H9 (cell line): Measurements from ENCODE around the gene ZNF77. TPM values are rescaled to one million over a fixed set of nuclear protein-coding genes. Genes with fewer than 3 reads are reported as not detected.
A peak's percentile ranks its signal among the peaks of the same experiment; 100 is the strongest.

Source experiments
- DNase-seq: peaks from one replicate; pipeline ENCODE4 v3.0.0-alpha.2; 2017
- H2AFZ ChIP-seq: one replicate; pipeline ENCODE4 v1.6.1; 2013; ENCODE audit warnings: mild to moderate bottlenecking, low read length, control low read depth, moderate library complexity
- H2AK5ac ChIP-seq: 2 replicates; pipeline ENCODE4 v1.6.1; 2013; ENCODE audit warnings: low read length, control low read depth, mixed read lengths; ENCODE audit not compliant: insufficient read length
- H2BK120ac ChIP-seq: one replicate; pipeline ENCODE4 v1.6.1; 2013; ENCODE audit warnings: low read depth, mild to moderate bottlenecking, low read length, control low read depth, inconsistent platforms; ENCODE audit not compliant: poor library complexity, severe bottlenecking
- H2BK12ac ChIP-seq: 2 replicates; pipeline ENCODE4 v1.6.1; 2013; ENCODE audit warnings: low read length, control low read depth, mixed read lengths, low read depth; ENCODE audit not compliant: insufficient read length
- H2BK15ac ChIP-seq: 2 replicates; pipeline ENCODE4 v1.6.1; 2013; ENCODE audit warnings: low read depth, low read length, control low read depth
- H2BK20ac ChIP-seq: one replicate; pipeline ENCODE4 v1.6.1; 2013; ENCODE audit warnings: low read depth, mild to moderate bottlenecking, low read length, control low read depth, inconsistent platforms; ENCODE audit not compliant: poor library complexity, severe bottlenecking
- H2BK5ac ChIP-seq: 2 replicates; pipeline ENCODE4 v1.6.1; 2013; ENCODE audit warnings: low read length, control low read depth, mixed read lengths; ENCODE audit not compliant: insufficient read length
- H3K14ac ChIP-seq: 2 replicates; pipeline ENCODE4 v1.6.1; 2013; ENCODE audit warnings: low read length, control low read depth; ENCODE audit not compliant: insufficient read depth
- H3K18ac ChIP-seq: 2 replicates; pipeline ENCODE4 v1.6.1; 2013; ENCODE audit warnings: low read depth, mild to moderate bottlenecking, mixed read lengths, low read length, control low read depth; ENCODE audit not compliant: insufficient read length
- H3K23ac ChIP-seq: 2 replicates; pipeline ENCODE4 v1.6.1; 2013; ENCODE audit warnings: low read length, control low read depth, mixed read lengths, low read depth; ENCODE audit not compliant: insufficient read length
- H3K23me2 ChIP-seq: 2 replicates; pipeline ENCODE4 v1.6.1; 2013; ENCODE audit warnings: low read depth, mild to moderate bottlenecking, mixed read lengths, low read length, control low read depth; ENCODE audit not compliant: insufficient read length, poor library complexity, severe bottlenecking
- H3K27ac ChIP-seq: 2 replicates; pipeline ENCODE4 v1.5.1; 2013; ENCODE audit warnings: low read length, control low read depth, mixed read lengths, low read depth; ENCODE audit not compliant: insufficient read length
- H3K27me3 ChIP-seq: 2 replicates; pipeline ENCODE4 v1.6.1; 2013; ENCODE audit warnings: low read length, control low read depth, inconsistent platforms; ENCODE audit not compliant: insufficient read depth
- H3K4ac ChIP-seq: 2 replicates; pipeline ENCODE4 v1.6.1; 2013; ENCODE audit warnings: low read depth, mild to moderate bottlenecking, control low read depth, inconsistent platforms, low read length, moderate library complexity
- H3K4me1 ChIP-seq: 2 replicates; pipeline ENCODE4 v1.6.1; 2013; ENCODE audit warnings: low read length, control low read depth, inconsistent platforms; ENCODE audit not compliant: insufficient read depth
- H3K4me2 ChIP-seq: 2 replicates; pipeline ENCODE4 v1.6.1; 2013; ENCODE audit warnings: low read length, control low read depth, mixed read lengths; ENCODE audit not compliant: insufficient read length, insufficient read depth
- H3K56ac ChIP-seq: 2 replicates; pipeline ENCODE4 v1.6.1; 2013; ENCODE audit warnings: low read depth, mild to moderate bottlenecking, mixed read lengths, low read length, control low read depth; ENCODE audit not compliant: insufficient read length
- H3K79me1 ChIP-seq: 2 replicates; pipeline ENCODE4 v1.6.1; 2013; ENCODE audit warnings: low read depth, mild to moderate bottlenecking, moderate library complexity, low read length, control low read depth, inconsistent platforms; ENCODE audit not compliant: insufficient read depth, poor library complexity, severe bottlenecking
- H3K79me2 ChIP-seq: 2 replicates; pipeline ENCODE4 v1.6.1; 2013; ENCODE audit warnings: low read length, control low read depth, inconsistent platforms; ENCODE audit not compliant: insufficient read depth
- H3K9ac ChIP-seq: 2 replicates; pipeline ENCODE4 v1.6.1; 2013; ENCODE audit warnings: low read length, control low read depth, mixed read lengths; ENCODE audit not compliant: insufficient read length; ENCODE audit errors: extremely low read depth
- H3K9me3 ChIP-seq: one replicate; pipeline ENCODE4 v1.6.1; 2013; ENCODE audit warnings: low read depth, low read length, inconsistent platforms; ENCODE audit not compliant: control insufficient read depth
- H3T11ph ChIP-seq: one replicate; pipeline ENCODE4 v1.6.1; 2013; ENCODE audit warnings: mild to moderate bottlenecking, low read length, control low read depth, inconsistent platforms
- H4K20me1 ChIP-seq: one replicate; pipeline ENCODE4 v1.6.1; 2013; ENCODE audit not compliant: control insufficient read depth, insufficient read length, insufficient read depth
- H4K5ac ChIP-seq: 2 replicates; pipeline ENCODE4 v1.6.1; 2013; ENCODE audit warnings: low read depth, mild to moderate bottlenecking, mixed read lengths, low read length, control low read depth; ENCODE audit not compliant: insufficient read length
- H4K8ac ChIP-seq: replicated peaks from 2 replicates; pipeline ENCODE4 v1.6.1; 2013; ENCODE audit warnings: low read length, control low read depth, mixed read lengths, low read depth; ENCODE audit not compliant: insufficient read length
- H4K91ac ChIP-seq: 2 replicates; pipeline ENCODE4 v1.6.1; 2013; ENCODE audit warnings: low read depth, mild to moderate bottlenecking, moderate library complexity, mixed read lengths, low read length, control low read depth; ENCODE audit not compliant: insufficient read length
- H3K27ac Mint-ChIP-seq, 3 experiments: 2 replicates in 2 of 3; 3 replicates in 1 of 3; pipeline ENCODE4 v1.8.0; 2020 to 2021; ENCODE audit warnings: mixed read lengths in 3 of 3, mild to moderate bottlenecking in 1 of 3, moderate library complexity in 1 of 3
- H3K27me3 Mint-ChIP-seq: 2 replicates; pipeline ENCODE4 v1.8.0; 2021; ENCODE audit warnings: low read depth, mild to moderate bottlenecking, moderate library complexity, mixed read lengths
- H3K36me3 Mint-ChIP-seq, 3 experiments: 2 replicates in 2 of 3; 3 replicates in 1 of 3; pipeline ENCODE4 v1.8.0; 2020 to 2021; ENCODE audit warnings: low read depth in 3 of 3, mixed read lengths in 3 of 3; ENCODE audit not compliant: insufficient read depth in 1 of 3
- H3K4me1 Mint-ChIP-seq, 2 experiments: 2 replicates each; pipeline ENCODE4 v1.8.0; 2020; ENCODE audit warnings: mixed read lengths in 2 of 2
- H3K4me3 Mint-ChIP-seq, 2 experiments: 2 replicates in 1 of 2; 3 replicates in 1 of 2; pipeline ENCODE4 v1.8.0; 2020 to 2021; ENCODE audit warnings: mild to moderate bottlenecking in 2 of 2, mixed read lengths in 2 of 2, moderate library complexity in 1 of 2
- H3K9me3 Mint-ChIP-seq, 2 experiments: 2 replicates in 1 of 2; 3 replicates in 1 of 2; pipeline ENCODE4 v1.8.0; 2020; ENCODE audit warnings: mild to moderate bottlenecking in 2 of 2, mixed read lengths in 2 of 2, moderate library complexity in 1 of 2
- CTCF ChIP-seq: fragments of 200-600 bp; sonication (generic); conservative IDR thresholded peaks from 3 replicates; pipeline ENCODE4 v1.8.0; 2021; ENCODE audit warnings: antibody characterized with exemption, mild to moderate bottlenecking
- WGBS: extraction: QIAGEN DNeasy Blood & Tissue Kit; methylation state at CpG from one replicate; pipeline ENCODE4 v1.1.7; 2013; ENCODE audit warnings: missing lambda C conversion rate, low lambda C conversion rate, mixed read lengths; ENCODE audit not compliant: insufficient read length; ENCODE audit errors: extremely low coverage; 5-methylcytosine and 5-hydroxymethylcytosine counted together
- total RNA-seq: library from RNA; stranded (reverse); gene quantifications from 2 replicates; pipeline ENCODE4 v1.2.1, GENCODE V29; 2021

The ZNF77 gene
- total RNA-seq, 1 experiment from 2014 or later = 4.6 TPM

GRCh38 chr19:2950286-2951124 lies 5.7 kb upstream of the ZNF77 start:
- no peak overlapping the region for H2BK15ac ChIP-seq
- H4K8ac ChIP-seq = no peak overlapping the region
- H4K91ac ChIP-seq = no peak overlapping the region
- peaks cover 5% of the 10 kb centered on the region; the same call in 1 of the 2 replicates for H3K79me2 ChIP-seq
- H3K9me3 ChIP-seq = no peaks in the 10 kb centered on the region
- H3K4me1 ChIP-seq = peaks cover 3% of the 10 kb centered on the region; the same call in 1 of the 2 replicates
- H2BK20ac ChIP-seq = no peak overlapping the region
- peak overlapping the region; percentile 76 for H3K4me2 ChIP-seq
- no peak overlapping the region for H3K27ac ChIP-seq
- H3K9me3 Mint-ChIP-seq = no peaks in the 10 kb centered on the region
- H3K27ac Mint-ChIP-seq = peak overlapping the region; percentile 97 to 98 (median 97)
- no peak overlapping the region for H3K4ac ChIP-seq
- no peak overlapping the region for H3K56ac ChIP-seq
- no peak overlapping the region for H3T11ph ChIP-seq
- no peak overlapping the region for H2BK5ac ChIP-seq
- H2AK5ac ChIP-seq = no peak overlapping the region
- TF ChIP-seq CTCF = no peak
- H3K23me2 ChIP-seq = no peaks in the 10 kb centered on the region
- H2BK120ac ChIP-seq = no peak overlapping the region
- no peak overlapping the region for H4K5ac ChIP-seq
- H3K14ac ChIP-seq = peak overlapping the region; percentile 21; the same call in 1 of the 2 replicates
- H3K36me3 Mint-ChIP-seq = no peaks in the 10 kb centered on the region; a peak in 1 of 7 replicates
- H3K9ac ChIP-seq = peak overlapping the region; percentile 80
- H3K27me3 ChIP-seq = no peaks in the 10 kb centered on the region
- no CpG with 5 or more reads among the region's 53 CpGs for WGBS
- H3K27me3 Mint-ChIP-seq = no peaks in the 10 kb centered on the region
- H2BK12ac ChIP-seq = no peak overlapping the region
- no peak overlapping the region for H3K23ac ChIP-seq
- peak overlapping the region; percentile 47 for H3K18ac ChIP-seq
- H2AFZ ChIP-seq = no peak overlapping the region
- H4K20me1 ChIP-seq = no peaks in the 10 kb centered on the region
- peaks cover 8 to 16% of the 10 kb centered on the region in 2 experiments for H3K4me1 Mint-ChIP-seq
- no peaks in the 10 kb centered on the region for H3K79me1 ChIP-seq
- peak overlapping the region; percentile 97 to 99 for H3K4me3 Mint-ChIP-seq
- DNase-seq = peak; percentile 99
